H1 (cell line): ENCODE measurements around the gene NOX5. TPM values are rescaled to one million over a fixed set of nuclear protein-coding genes. Genes with fewer than 3 reads are reported as not detected.

Source experiments
- CHD2 ChIP-seq: IDR thresholded peaks from 2 replicates; pipeline ENCODE4 v1.6.1; 2012; ENCODE audit warnings: low read length, improper control_type of control experiment
- CREB1 ChIP-seq: IDR thresholded peaks from 2 replicates; pipeline ENCODE4 v1.6.1; 2012; ENCODE audit warnings: inconsistent platforms
- FOSL1 ChIP-seq: IDR thresholded peaks from 2 replicates; pipeline ENCODE4 v1.6.1; 2011; ENCODE audit warnings: mild to moderate bottlenecking, low read depth, low read length, moderate library complexity; ENCODE audit not compliant: insufficient read depth
- JUN ChIP-seq: IDR thresholded peaks from 2 replicates; pipeline ENCODE4 v1.6.1; 2011; ENCODE audit warnings: low read depth, mild to moderate bottlenecking, improper control_type of control experiment, low read length
- TAF1 ChIP-seq: IDR thresholded peaks from 2 replicates; pipeline ENCODE4 v1.6.1; 2011; ENCODE audit warnings: mild to moderate bottlenecking, low read depth, low read length
- YY1 ChIP-seq: IDR thresholded peaks from 2 replicates; pipeline ENCODE4 v1.6.1; 2011; ENCODE audit warnings: low read depth, mild to moderate bottlenecking, low read length
- polyA plus RNA-seq, 7 experiments: library from polyadenylated mRNA; depleted of rRNA in 3 of 7; stranded (reverse) in 5 of 7; unstranded in 2 of 7; fragments of >200 nt in 5 of 7; fragments of 200-250 nt in 2 of 7; gene quantifications; 1 replicate in 5 of 7; 2 replicates in 1 of 7; 4 replicates in 1 of 7; pipeline versions ENCODE4 v1.2.1 to v1.2.3, GENCODE V29; 2011 to 2013; ENCODE audit warnings: missing spikeins in 2 of 7, mixed read lengths in 2 of 7
- total RNA-seq: library from RNA; stranded (reverse); fragmentation: NEBNext Ultra II Directional; extraction: Animal tissue kit (Norgen Biotek cat#: 25700); gene quantifications from 2 replicates; pipeline ENCODE4 v1.2.1, GENCODE V29; 2021
- TF ChIP-seq, protein P1 (sequence below): IDR thresholded peaks from 2 replicates; pipeline ENCODE4 v1.6.1; 2011; ENCODE audit warnings: low read length, improper control_type of control experiment

NOX5 gene
- total and polyA plus RNA-seq, 2 of the 8 experiments (the other 6 are each of a cell fraction or from before 2014, with no cell fraction given) = under 0.01 TPM; not detected in 1

DNA sequence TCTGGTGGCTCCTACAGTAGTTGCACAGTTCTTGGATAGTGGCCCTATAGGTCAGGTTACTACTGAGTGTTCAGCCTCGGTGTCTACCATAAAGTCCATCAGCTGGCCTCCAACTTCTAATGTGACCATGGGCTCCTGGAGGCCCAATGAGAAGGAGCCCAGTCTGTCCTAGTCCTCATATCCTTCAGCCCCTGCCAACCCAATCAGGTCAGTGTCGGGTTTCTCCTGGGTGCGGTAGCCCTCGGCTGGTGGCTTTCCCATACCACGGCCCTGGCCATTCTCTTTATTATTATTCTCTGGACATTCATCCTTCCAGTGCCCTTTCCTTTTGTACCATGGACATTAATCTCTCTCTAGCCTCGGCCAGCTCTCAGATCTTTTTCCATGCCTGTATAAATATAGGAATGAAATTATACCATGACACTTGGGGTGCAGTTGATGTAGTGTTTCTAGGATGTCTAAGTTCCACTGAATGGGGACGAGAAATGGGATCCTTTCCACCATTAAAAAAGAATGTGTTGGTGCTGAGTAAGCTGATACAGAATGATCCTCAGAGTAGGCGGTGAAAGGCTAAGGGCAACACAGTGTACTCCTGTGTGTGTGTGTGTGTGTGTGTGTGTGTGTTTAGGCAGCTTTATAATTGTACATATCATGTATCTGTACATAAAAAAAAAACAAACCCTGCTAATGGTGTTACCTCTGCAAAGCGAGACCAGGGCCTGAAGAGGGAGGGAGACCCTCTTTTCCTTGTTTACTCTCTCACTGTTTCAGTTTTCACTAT lies 19.3 kb upstream of the NOX5 start (continued):
- TF ChIP-seq CHD2 (no peak), TAF1 (no peak), YY1 (no peak), CREB1 (no peak), FOSL1 (no peak), JUN (no peak)
- TF ChIP-seq, protein P1, sequence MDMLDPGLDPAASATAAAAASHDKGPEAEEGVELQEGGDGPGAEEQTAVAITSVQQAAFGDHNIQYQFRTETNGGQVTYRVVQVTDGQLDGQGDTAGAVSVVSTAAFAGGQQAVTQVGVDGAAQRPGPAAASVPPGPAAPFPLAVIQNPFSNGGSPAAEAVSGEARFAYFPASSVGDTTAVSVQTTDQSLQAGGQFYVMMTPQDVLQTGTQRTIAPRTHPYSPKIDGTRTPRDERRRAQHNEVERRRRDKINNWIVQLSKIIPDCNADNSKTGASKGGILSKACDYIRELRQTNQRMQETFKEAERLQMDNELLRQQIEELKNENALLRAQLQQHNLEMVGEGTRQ = no peak
